GM12878 (cell line): ENCODE results near the gene FTO.

ENCODE experiments used
- CHD4 ChIP-seq: fragments of 200-600 bp; sonication (generic); IDR thresholded peaks from 2 replicates; pipeline ENCODE4 v1.6.1; 2016; ENCODE audit warnings: mild to moderate bottlenecking
- SUZ12 ChIP-seq: fragments of 200-600 bp; sonication (generic); IDR thresholded peaks from one replicate; pipeline ENCODE4 v1.6.1; 2018; ENCODE audit warnings: antibody characterized with exemption, mild to moderate bottlenecking; ENCODE audit not compliant: unreplicated experiment

DNA sequence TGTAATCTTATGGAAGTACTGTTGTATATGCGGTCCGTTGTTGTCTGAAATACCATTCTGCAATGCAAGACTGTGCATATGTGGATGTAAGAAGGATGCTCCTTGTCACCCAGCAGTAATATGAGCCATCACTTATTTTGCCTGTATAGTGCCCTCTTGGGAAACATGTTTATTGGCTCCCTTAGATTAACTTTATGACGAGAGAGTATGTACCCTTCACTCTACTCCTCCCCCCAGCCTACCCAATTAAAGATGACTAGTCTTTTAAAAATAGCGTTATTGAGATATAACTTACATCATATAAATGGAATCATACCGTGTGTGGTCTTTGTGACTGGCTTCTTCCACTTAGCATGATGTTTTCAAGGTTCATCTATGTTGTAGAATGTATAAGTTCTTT is 33.6 kb downstream of the FTO start:
- TF ChIP-seq SUZ12 (no peak), CHD4 (no peak)
